HUES48 (cell line): Measurements from ENCODE around the gene TFEB.

Source experiments
- H3K27ac ChIP-seq: one replicate; pipeline ENCODE4 v1.7.0; 2013; ENCODE audit warnings: low read depth, low read length, inconsistent platforms
- H3K27me3 ChIP-seq: 2 replicates; pipeline ENCODE4 v1.6.1; 2013; ENCODE audit warnings: mild to moderate bottlenecking, low read length; ENCODE audit not compliant: control insufficient read depth, insufficient read depth
- H3K36me3 ChIP-seq: 2 replicates; pipeline ENCODE4 v1.6.1; 2013; ENCODE audit warnings: low read length; ENCODE audit not compliant: control insufficient read depth, insufficient read depth
- H3K4me1 ChIP-seq: 2 replicates; pipeline ENCODE4 v1.6.1; 2013; ENCODE audit warnings: mild to moderate bottlenecking, low read length; ENCODE audit not compliant: control insufficient read depth, insufficient read depth
- H3K4me3 ChIP-seq: 2 replicates; pipeline ENCODE4 v1.5.1; 2013; ENCODE audit warnings: mild to moderate bottlenecking, low read depth, low read length
- H3K9ac ChIP-seq: 2 replicates; pipeline ENCODE4 v1.6.1; 2013; ENCODE audit warnings: mild to moderate bottlenecking, low read depth, low read length, moderate library complexity
- H3K9me3 ChIP-seq: 2 replicates; pipeline ENCODE4 v1.6.1; 2013; ENCODE audit warnings: low read length; ENCODE audit not compliant: control insufficient read depth, insufficient read depth

TFEB gene

DNA sequence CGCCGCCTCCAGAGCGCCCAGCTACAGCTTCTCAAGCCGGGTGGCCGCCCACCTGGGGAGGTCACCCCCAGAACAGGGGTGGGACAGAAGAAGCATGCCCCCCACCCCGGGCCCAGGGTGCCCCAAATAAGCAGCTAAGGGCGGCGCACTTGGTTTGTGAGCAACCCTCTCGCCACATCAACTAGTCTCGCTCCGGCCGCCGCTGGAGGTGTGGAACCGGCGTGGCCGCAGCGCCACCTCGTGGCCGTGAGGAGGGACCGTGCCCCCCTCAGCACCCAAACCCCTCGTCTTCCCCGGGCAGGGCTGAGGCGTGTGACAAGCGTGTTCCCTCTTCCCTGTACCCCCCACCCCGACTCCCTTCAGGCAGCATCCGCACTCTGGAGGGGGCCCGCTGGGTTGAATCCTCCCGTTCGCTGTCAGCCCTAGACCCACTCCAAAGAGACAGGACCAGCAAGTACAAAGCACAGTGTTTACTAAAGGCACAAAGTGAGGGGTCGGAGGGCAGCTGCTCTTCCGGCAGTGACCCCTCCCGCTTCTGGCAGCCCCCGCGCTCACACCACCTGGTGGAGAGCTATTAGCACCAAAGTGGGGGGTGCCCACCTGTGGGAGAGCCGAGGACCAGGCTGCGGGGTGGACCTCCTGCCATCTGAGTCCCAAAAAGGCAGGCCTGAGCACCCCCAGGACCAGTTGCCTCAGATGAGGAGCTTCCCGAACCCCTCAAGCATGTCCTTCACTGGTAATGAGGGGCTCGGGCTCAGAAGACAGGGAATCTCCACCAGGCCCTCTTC lies 51.7 kb downstream of the TFEB start:
- Histone ChIP-seq H3K27me3 (no peaks in the 10 kb centered on the region; the same call in 1 of the 2 replicates), H3K4me1 (peaks cover 40% of the 10 kb centered on the region), H3K4me3 (peak overlapping the region; percentile 54), H3K9ac (no peak overlapping the region), H3K36me3 (no peaks in the 10 kb centered on the region), H3K27ac (no peak overlapping the region), H3K9me3 (no peaks in the 10 kb centered on the region)

DNA sequence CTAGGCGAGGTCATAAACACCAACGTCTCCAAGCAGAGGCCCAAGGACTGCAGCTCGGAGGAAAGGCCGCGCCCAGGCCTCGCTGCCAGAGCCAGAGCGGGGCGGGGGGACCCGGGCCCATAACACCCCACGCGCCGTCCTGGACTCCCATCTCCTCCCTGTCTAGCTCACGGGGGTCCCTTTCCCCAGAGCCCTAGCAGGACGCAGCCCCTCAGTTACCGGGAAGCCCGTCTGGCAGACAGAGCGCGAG lies 52.2 kb downstream of the TFEB start:
- Histone ChIP-seq H3K4me1 (peaks cover 36% of the 10 kb centered on the region), H3K9ac (no peak overlapping the region), H3K4me3 (peak overlapping the region; percentile 54), H3K9me3 (no peaks in the 10 kb centered on the region), H3K27ac (no peak overlapping the region), H3K27me3 (no peaks in the 10 kb centered on the region; the same call in none of the 2 replicates), H3K36me3 (no peaks in the 10 kb centered on the region)

DNA sequence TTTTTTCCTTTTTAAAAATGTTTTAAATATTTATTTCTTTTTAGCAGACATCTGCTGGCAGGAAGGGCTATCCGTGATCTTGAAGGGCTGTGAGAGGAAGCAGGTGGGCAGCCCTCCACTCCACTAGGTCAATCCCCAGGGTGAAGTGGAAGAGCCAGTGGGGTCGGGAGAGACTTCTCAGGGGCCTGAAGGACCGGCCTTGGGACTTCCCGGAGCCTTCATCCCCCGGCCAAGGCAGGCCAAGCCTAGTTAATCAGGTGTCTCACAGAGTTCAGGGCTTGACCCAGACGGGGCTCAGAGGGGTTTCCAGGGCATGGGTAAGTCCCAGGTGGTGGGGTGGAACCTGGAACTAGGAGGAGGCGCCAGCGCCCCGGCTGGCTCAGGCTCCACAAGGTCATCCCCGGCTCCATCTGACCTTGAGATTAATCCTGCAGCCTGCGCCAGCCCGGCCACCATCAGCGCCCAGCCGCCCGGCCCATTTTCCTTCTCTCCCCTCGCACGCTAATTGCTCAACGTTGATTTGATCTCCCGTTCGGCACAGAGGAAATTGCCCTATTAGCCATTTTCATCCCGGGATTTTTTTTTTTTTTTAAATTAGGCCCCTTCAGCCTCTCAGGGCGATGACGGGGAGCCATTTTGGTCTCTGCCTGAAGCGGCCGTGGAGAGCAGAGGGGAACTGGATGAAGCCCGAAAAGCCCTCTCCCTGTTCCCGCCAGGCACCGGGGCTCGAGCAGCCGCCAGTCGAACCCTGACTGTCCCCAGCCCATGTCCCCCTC lies 52.7 kb downstream of the TFEB start:
- Histone ChIP-seq H3K27ac (no peak overlapping the region), H3K4me3 (no peak overlapping the region), H3K9me3 (no peaks in the 10 kb centered on the region), H3K36me3 (no peaks in the 10 kb centered on the region), H3K4me1 (peaks cover 35% of the 10 kb centered on the region), H3K27me3 (no peaks in the 10 kb centered on the region; the same call in none of the 2 replicates), H3K9ac (no peak overlapping the region)

DNA sequence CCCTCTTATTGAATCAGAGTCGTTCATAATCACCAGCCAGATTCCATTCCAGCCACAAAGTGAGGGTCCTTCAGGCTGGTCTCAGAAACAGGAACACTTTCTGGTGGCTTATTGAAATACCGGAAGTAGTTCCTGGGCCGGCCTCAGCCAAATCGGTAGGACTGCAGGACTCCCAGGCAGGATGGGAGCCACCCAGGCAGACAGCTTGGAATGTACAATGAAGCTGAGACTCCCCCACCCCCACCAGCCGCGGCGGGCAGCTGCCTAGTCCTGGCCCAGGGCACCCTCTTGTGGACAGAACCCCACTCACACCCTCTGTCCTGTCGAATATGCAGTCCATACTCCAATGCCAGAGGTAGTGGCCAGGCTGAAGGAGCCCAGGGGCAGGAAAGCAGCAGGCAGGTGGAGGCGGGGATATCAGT lies 53.3 kb downstream of the TFEB start:
- peaks cover 4% of the 10 kb centered on the region for H3K27me3 ChIP-seq
- H3K36me3 ChIP-seq: no peaks in the 10 kb centered on the region
- peaks cover 36% of the 10 kb centered on the region for H3K4me1 ChIP-seq
- H3K4me3 ChIP-seq: no peak overlapping the region
- no peaks in the 10 kb centered on the region for H3K9me3 ChIP-seq
- H3K27ac ChIP-seq: peak overlapping the region; percentile 51
- no peak overlapping the region for H3K9ac ChIP-seq

DNA sequence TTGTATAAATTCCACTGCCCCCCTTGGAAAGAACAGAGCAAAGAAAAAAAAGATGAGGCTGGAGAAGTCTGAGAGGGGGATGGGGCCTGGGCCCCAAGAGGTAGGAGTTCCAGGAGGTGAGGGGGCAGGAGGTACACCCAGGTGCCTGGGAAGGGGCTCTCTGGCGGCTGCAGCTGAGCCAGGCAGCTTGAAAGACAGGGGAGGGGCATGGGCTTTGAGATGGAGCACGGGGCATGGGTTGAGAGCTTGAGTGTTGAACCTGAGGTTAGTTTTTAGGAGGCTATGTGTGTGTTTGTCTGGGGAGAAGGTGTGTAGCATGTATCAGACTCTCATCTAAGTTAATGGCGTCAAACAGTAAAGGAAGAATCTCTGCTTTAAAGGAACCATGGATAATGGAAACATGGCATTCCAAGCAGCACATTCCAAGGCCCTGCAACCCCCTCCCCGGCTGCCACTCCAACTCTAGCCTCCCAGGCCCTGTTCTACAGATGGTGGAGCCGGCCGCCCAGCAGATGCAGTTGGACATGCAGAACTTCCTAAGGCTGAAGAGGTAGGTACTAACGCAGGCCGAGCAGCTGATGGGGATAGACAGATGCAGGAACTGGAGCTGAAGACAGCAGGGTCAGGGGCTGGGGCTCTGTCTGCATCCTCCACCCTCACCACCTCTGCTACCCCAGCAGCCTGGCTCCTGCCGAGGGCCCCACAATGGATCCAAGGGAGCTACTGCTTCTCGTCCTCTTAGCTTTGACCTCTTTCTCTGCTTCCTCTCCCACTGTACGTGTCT lies 55.0 kb downstream of the TFEB start:
- peaks cover 4% of the 10 kb centered on the region for H3K27me3 ChIP-seq
- H3K9ac ChIP-seq: no peak overlapping the region
- H3K27ac ChIP-seq: no peak overlapping the region
- H3K36me3 ChIP-seq: no peaks in the 10 kb centered on the region
- no peaks in the 10 kb centered on the region for H3K9me3 ChIP-seq
- H3K4me3 ChIP-seq: no peak overlapping the region
- peaks cover 35% of the 10 kb centered on the region for H3K4me1 ChIP-seq

DNA sequence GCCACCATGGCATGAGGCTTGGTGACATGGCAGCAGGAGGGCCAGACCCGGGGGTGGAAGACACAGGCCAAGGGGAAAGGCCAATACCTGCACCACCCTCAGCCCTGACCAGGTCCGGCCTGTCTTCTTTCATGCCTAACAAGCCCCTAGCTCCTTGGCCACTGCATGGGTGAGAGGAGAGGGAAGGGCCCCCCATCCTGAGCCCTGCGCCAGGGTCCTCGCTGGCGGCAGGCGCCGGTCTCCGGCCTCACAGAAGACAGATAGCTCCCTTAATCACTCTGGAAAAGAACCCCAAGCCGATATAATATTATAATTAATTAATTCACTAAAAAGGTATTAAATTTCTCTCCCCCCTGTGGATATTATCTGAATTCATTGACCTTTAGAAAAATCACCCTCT lies 55.7 kb downstream of the TFEB start:
- no peaks in the 10 kb centered on the region for H3K9me3 ChIP-seq
- peaks cover 4% of the 10 kb centered on the region for H3K27me3 ChIP-seq
- H3K4me3 ChIP-seq: no peak overlapping the region
- no peaks in the 10 kb centered on the region for H3K36me3 ChIP-seq
- no peak overlapping the region for H3K9ac ChIP-seq
- no peak overlapping the region for H3K27ac ChIP-seq
- H3K4me1 ChIP-seq: peaks cover 35% of the 10 kb centered on the region

DNA sequence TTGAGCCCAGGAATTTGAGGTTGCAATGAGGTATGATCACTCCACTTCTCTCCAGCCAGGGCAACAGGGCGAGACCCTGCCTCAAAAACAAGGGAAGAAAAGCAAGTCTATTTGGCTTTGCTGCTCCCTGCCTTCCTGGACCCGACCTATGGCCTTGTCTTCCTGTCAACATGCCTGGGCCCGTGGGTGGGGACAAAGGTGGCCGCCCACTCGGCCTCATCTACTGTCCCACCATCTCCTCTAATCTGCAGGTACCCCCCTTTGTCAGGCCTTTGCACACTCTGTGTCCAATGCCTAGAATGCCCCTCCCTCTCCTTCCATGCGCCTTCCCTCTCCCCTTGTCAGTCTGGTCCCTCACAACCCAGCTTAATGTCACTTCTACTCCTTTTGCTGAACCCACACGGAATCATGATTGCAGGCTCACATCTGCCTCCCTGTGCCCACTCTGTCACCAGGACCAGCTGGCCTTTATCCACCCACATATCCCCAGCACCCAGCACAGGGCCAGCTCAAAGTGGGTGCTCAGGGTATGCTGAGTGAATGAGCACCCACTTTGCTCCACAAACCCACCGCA lies 56.8 kb downstream of the TFEB start:
- Histone ChIP-seq H3K27ac (no peak overlapping the region), H3K4me3 (no peak overlapping the region), H3K27me3 (peaks cover 4% of the 10 kb centered on the region), H3K4me1 (peaks cover 34% of the 10 kb centered on the region), H3K36me3 (no peaks in the 10 kb centered on the region), H3K9me3 (no peaks in the 10 kb centered on the region), H3K9ac (no peak overlapping the region)

DNA sequence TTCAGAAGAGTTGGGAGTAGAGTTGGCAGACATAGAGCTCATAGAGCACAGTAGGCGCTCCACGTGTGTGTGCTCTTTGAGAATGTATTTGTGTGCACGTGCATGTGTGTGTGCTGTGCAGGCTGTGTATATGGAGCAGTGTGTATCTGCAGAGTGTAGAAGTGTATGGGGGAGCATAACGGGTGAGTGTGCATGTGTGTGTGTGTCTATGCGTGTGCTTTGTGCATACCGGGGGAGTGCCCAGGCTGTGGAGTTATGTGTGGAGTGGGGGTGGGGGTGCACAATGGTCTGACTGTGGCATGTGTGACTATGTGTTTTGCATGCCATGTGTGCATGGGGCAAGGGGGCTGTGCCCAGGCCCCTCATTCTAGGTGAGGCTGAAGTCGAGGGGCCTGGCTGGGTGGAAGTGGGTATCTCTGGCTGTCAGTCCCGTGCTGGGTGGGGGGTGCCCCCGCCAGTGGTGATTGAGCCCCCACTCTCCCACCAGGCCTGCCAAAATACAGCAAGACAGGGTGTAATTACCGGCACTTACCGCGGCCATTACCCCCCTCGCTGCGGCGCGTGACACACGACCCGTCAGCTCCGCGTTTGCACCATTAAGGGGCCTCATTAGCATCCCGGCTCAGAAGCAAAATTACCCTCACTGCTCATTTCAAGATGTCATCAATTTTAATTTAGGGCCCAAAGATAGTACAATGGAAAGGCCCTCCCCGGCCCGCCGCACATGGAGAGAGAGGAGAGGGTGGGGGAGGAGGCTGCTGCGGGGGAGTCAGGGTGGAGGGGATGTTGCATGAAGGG lies 58.1 kb downstream of the TFEB start:
- Histone ChIP-seq H3K9me3 (no peaks in the 10 kb centered on the region), H3K27me3 (peaks cover 4% of the 10 kb centered on the region; the same call in 1 of the 2 replicates), H3K4me1 (peaks cover 25% of the 10 kb centered on the region), H3K4me3 (no peak overlapping the region), H3K36me3 (no peaks in the 10 kb centered on the region), H3K9ac (no peak overlapping the region), H3K27ac (no peak overlapping the region)

DNA sequence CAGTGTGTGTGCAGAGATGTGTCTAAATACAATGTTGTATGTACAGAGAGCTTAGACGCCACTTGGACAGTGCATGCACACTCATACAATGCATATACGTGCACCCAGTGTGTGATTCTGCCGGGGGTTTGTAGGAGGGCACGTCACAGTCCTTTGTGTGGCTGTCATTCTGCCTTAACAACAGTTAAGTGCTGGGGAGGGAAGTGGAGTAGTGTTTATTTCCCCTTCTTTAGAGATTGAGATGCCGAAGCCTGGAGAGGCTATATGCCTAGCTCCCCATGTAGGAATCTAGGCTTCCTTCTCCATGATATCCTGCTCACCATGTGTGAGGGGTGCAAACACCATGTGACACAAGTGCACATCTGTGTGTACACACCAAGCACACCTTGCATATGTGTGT lies 59.0 kb downstream of the TFEB start:
- no peaks in the 10 kb centered on the region for H3K9me3 ChIP-seq
- peaks cover 4% of the 10 kb centered on the region; the same call in 1 of the 2 replicates for H3K27me3 ChIP-seq
- H3K9ac ChIP-seq: no peak overlapping the region
- H3K27ac ChIP-seq: no peak overlapping the region
- H3K4me3 ChIP-seq: no peak overlapping the region
- H3K36me3 ChIP-seq: no peaks in the 10 kb centered on the region
- H3K4me1 ChIP-seq: peaks cover 22% of the 10 kb centered on the region

DNA sequence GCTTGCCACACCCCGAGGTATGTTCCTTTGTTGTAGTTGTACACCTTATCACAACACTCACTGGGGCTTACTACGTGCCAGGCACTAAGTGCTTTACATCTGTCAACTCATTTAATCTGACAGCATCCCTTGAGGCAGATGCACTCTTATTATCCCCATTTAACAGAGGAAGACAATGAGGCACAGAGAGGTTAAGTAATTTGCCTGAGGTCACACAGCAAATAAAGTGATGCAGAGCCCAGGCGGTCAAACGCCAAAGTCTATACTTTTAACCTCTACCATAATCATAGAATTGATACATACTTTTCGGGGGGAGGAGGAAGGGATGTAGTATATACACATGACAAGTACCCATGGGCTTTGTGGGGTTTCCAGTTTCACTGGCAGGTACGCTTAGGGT lies 59.4 kb downstream of the TFEB start:
- H3K4me3 ChIP-seq: no peak overlapping the region
- H3K27me3 ChIP-seq: peaks cover 4% of the 10 kb centered on the region; the same call in 1 of the 2 replicates
- no peak overlapping the region for H3K27ac ChIP-seq

More for the DNA sequence above, 59.4 kb downstream of the TFEB start:
- H3K4me1 ChIP-seq: peaks cover 22% of the 10 kb centered on the region
- H3K36me3 ChIP-seq: no peaks in the 10 kb centered on the region
- no peak overlapping the region for H3K9ac ChIP-seq
- no peaks in the 10 kb centered on the region for H3K9me3 ChIP-seq
